Choroid plexus epithelial cell (primary cell): Measurements from ENCODE around the gene LDLRAP1.
A peak's percentile ranks its signal among the peaks of the same experiment; 100 is the strongest.

Experiments used
- DNase-seq: peaks from one replicate; pipeline ENCODE4 v3.0.0-alpha.2; 2010; ENCODE audit warnings: low read depth
- H3K4me3 ChIP-seq: 2 replicates; pipeline ENCODE4 v1.5.1; 2011; ENCODE audit warnings: low read depth, mild to moderate bottlenecking, control low read depth, low read length, moderate library complexity
- CTCF ChIP-seq: conservative IDR thresholded peaks from 2 replicates; pipeline ENCODE4 v1.5.1; 2011; ENCODE audit warnings: low read depth, mild to moderate bottlenecking, control low read depth, inconsistent platforms, low read length, moderate library complexity

Gene LDLRAP1

GRCh38 chr1:25517476-25518394 lies 25.7 kb upstream of the LDLRAP1 start:
- DNase-seq = no peak
- no peak overlapping the region for H3K4me3 ChIP-seq
- no peak for TF ChIP-seq CTCF

DNA sequence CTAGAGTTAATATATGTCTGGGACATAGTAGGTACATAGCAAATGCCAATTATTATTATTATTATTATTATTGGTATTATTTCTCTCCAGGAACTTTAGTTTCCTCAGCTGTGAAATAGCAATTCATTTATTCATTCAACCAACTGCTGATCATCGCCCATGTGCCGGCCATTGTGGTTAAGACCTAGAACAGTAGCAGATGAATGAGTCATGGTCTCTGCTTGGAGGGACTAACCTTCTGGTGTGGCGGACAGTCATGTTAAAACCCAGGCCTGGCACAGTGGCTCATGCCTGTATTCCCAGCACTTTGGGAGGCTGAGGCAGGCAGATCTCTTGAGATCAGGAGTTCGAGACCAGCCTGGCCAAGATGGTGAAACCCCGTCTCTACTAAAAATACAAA lies 23.8 kb upstream of the LDLRAP1 start:
- TF ChIP-seq CTCF = no peak
- H3K4me3 ChIP-seq = no peak overlapping the region
- DNase-seq = peak; percentile 83

DNA sequence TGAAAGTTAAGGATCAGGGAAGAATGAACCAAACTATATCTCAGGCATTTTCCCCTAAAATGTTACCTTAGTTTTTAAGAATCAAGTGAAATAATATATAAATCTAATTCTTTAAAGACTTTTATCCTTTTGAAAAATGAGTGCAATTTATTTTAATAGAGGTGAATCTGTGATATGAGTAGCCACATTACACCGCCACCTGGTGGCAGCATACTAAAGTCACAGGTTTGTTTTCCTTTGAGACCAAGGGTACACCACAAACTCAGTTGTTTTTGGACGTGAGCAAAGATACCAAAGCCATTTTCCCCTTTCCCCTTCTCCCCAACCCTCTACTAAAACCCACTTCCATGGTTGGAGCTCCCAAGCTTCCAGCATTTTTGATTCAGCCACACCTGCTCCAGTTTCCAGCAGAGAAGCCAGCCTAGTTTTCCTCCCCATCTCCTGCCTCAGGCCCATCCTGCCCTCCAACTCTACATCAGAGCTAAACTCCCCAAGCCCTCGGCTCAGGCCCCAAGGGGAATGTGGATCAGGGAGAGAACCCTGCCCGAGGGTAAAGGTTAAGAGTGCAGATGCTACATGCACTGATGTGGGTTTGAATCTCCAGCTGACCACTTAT lies 22.9 kb upstream of the LDLRAP1 start:
- H3K4me3 ChIP-seq = no peak overlapping the region
- peak; percentile 83 for DNase-seq
- peak; percentile 79 for TF ChIP-seq CTCF

DNA sequence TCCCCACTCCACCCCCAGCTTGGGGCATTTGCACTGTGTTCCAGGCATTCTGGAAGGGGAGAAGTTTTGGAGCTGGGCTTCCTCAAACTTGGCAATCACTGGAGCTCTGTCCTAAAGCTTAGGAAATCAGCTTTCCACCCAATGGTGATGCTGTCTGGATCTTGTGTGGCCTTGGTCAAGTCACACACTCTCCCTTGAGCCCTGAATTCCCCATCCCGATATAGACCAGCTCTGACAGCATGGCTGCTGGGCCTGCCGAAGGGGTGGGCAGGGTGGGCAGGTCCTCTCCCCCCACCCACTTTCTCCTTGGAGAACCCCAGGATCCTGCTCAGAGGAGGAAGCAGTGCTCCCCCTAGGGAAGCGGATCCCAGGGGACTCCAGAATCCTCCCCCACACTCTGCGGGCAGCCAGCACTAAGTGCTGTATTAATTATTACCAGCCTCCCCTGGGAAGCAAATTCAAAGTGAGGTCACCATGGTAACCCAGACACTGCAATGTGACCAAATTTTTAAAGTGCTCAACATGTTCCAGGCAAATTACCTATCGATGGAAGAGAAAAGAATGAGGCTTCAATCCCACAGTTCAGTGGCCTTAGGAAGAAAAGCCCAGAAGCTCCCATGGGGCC lies 21.3 kb upstream of the LDLRAP1 start:
- H3K4me3 ChIP-seq = no peak overlapping the region
- no peak for DNase-seq
- no peak for TF ChIP-seq CTCF

DNA sequence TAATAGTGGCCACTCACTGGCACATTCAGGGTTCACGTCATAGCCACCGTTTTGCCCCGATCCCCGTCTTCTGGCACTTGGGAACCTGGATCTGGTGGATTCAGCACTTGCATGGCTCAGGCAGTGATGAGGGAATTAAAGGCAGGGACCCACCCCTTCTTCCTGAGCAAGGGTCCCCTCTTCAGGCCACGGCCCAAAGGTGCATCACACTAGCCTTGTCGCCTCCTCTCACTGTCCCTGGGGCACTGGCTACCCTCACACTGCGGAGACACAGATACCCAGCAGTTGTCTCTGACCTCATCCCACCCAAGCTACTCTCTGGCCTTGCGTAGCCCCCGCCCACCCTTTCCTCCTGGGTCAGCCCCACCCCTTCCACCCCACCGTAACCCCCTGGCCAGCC lies 19.9 kb upstream of the LDLRAP1 start:
- H3K4me3 ChIP-seq = no peak overlapping the region
- peak; percentile 47 for DNase-seq
- TF ChIP-seq CTCF = peak; percentile 59

- TF ChIP-seq CTCF = no peak
- DNase-seq = no peak
- no peak overlapping the region for H3K4me3 ChIP-seq
These were observed 18.6 kb upstream of the LDLRAP1 start for GRCh38 chr1:25524568-25525360.
